GM10847 (cell line): Measurements from ENCODE around the gene PON3.

Source experiments
- POLR2A ChIP-seq: IDR thresholded peaks from 2 replicates; pipeline ENCODE4 v1.6.1; 2011; ENCODE audit not compliant: insufficient read length; ENCODE audit errors: extremely low read depth

Gene PON3

DNA sequence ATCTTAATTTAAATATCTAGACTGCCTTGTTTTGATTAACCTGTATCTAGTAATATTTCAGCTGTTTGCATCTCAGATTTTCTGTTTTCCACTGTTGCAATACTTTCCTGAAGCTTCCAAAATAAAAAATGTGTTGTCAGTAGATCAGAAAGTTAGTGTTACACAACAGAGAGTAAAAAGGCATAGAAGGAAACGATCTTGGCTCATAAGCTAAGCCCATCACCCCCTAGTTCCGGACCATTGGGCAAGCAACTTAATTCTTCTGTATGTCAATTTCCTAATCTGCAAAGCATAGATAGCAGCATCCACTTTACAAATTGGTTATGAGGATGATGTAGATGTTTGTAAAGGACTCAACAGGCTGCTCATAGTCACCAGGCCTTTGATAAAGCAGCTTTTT is 4.4 kb downstream of the PON3 start:
- no peak for TF ChIP-seq POLR2A

DNA sequence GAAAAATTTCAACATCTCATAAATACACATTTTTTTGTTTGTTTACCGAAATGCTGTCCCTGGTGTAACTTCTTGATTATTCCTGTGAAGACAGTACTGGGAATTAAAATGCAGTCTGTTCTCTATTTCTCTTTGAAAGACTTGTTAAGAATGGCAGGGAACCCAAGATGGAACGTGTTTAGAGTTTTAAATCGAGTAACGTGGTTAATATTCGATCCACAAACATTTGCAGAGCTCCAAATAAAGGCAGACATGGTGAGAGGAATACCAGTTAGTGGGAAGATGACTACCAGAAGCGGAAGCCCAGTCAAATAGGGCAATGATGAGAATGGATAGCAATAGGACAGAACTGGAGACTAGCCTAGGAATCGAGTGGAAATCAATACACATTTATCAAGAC is 6.7 kb downstream of the PON3 start:
- no peak for TF ChIP-seq POLR2A

DNA sequence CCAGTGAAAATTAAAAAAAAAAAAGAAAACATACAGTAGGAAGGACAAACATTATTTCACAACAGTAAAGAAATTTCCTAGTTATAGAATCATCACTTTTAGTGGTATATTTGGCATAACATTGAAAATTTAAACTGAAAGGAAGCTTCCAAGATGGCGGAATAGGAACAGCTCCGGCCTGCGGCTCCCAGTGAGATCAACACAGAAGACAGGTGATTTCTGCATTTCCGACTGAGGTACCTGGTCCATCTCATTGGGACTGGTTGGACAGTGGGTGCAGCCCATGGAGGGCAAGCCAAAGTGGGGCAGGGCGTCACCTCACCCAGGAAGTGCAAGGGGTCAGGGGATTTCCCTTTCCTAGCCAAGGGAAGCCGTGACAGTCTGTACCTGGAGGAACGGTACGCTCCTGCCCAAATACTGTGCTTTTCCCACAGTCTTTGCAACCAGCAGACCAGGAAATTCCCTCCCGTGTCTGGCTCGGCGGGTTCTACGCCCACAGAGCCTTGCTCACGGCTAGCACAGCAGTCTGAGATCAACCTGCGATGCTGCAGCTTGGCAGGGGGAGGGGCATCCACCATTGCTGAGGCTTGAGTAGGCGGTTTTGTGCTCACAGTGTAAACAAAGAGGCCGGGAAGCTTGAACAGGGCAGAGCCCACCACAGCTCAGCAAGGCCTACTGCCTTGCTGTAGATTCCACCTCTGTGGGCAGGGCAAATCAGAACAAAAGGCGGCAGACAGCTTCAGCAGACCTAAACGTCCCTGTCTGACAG is 19.4 kb downstream of the PON3 start:
- TF ChIP-seq POLR2A, result no peak

DNA sequence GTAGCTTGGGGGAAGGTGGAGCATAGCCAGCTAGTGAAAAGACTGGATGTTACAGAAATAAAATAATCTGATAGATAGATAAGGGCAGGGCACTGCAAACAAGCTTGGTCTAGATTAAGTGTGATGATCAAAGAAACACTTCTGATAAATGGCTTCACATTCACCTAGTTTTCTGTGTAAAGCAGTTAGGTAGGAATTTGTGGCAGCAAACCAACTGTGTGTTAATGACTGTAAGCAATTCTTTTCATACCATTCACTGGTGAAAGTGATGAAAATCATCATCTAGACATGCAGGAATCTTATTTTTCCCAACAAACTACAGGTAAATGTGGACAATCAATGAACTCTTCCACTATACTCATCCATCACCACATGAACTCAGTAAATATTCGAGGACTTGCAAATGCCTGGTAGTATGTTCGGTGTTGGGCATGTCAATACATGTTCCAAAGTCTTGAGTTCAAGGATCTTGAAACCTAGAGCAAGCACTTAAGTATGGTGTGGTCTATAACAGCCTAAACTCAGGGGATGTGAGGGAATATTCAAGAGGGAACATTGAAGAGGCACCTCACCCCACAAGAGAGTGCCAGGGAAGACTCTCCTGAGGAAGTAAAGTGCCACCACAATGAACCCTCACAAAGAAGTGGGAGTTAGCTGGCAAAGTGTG is 20.5 kb downstream of the PON3 start:
- no peak for TF ChIP-seq POLR2A

DNA sequence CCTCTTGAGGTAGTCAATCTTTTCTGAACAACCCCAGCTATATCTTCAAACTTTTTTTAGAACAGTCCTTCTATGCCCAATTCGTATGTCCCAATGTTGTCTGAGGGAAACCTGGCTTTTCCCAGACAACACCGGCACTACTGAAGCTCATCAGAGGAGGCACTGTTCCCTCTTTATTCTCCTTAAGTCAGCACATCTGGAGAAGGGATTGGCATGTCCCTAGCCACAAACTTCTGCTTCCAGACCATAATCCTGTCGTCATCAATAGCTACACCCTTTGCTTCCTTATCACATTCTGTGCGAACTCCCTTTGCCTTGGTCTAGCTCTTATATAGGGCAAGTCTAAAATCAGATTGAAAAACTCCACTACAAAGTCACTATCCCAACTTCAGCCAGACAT is 22.9 kb downstream of the PON3 start:
- no peak for TF ChIP-seq POLR2A

DNA sequence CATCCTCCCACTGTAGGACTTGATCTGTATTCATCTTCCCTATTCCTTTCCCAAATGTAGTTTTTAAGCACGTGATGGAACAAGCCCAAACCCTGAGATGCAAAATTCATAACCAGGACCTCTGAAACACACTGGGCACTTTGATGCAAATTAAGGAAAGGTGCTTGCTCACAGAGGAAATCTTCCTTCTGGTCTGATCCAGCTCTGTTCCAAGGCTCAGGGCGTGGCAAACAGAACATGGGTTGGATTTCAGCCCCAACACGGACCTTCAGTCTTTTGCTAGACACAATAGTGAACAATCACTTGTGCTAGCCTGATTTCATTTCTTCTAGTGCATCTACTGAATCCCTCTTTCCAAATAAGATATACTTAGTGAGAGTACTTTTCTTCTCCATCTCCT is 27.9 kb downstream of the PON3 start:
- no peak for TF ChIP-seq POLR2A

DNA sequence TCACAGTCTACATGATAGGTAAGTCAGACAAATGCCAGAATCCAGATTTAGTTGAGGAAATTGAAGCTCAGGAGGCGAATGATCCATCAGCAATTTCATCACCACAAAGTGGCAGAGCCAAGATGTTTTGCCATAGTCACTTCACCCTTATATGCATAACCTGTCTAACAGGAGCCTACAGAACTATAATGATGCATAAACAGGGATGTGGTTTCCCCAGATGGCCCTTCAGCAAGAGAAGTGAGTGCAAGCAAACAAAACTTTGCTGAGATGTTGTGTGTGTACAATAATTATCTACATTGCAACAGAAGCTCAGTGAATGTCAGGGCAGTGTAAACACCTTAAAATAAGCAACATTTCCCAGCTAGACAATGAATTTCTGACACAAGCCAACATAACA is 28.6 kb downstream of the PON3 start:
- no peak for TF ChIP-seq POLR2A

DNA sequence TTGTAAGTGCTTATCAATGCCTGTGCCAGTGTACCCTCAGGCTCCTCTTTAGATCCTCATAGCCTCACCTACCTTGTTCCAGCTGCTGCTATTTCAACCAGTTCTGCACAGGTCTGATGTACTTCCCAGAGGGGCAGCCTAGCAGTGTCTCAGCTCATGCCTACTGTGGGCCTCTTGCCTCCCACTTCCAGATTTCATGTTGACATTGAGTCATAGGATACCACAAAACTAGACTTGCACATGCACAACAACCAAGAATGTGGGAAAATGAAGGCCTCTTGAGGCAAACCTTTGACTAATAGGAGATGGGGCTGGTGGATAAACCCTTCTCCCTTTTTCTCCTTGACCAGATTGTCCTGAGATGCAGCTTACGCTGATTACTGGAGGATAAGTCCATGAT is 31.0 kb downstream of the PON3 start:
- TF ChIP-seq POLR2A, result no peak

DNA sequence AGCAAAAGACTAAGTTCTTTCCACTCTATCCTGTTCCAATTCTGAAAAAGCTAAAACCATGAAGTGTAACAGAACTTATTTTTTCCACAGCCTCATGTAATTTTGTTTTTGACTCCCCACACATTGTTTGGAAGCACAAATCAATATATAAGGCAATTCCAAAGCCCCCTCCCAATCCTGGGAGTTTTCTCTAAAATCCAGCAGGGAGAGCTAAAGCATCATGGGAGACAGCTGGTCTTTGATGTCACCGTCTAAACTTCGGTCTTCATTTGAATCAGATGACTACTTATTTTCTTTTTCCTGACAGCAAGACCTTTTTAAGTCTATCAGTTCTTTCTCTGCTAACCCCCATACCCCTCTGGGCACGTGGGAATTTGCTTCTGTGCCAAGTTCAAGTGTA is 38.6 kb downstream of the PON3 start:
- TF ChIP-seq POLR2A, result no peak

DNA sequence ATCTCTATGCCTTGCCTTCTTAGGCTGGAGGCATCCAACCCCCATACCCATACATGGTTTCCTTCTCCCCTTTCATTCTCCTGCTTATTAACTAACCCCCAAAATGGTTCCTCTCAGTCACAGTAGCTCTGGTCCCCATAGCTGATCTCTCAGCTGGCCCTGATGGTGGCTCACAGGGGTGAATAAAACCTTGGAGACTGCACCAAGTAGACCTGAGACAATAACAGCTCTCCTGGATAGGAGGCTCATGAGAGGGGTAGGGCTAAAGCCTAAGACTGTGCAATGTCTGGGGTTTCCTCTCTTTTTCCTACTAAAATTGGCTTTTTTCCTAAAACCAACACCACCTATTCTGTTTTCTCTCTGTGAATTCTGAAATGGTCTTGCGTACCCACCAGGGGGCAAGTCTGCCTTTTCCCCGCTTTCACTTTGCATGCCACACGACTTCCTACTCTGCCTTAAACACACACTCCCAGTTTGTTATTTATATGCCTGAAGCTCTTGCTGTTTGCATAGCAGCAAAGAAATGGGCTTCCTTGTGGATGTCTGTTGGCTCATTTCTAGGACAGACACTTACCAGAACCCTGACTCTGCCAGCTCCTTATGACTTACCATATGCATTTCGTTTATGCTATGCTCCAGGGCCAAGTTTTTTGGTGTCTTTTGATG is 53.4 kb downstream of the PON3 start:
- no peak for TF ChIP-seq POLR2A

DNA sequence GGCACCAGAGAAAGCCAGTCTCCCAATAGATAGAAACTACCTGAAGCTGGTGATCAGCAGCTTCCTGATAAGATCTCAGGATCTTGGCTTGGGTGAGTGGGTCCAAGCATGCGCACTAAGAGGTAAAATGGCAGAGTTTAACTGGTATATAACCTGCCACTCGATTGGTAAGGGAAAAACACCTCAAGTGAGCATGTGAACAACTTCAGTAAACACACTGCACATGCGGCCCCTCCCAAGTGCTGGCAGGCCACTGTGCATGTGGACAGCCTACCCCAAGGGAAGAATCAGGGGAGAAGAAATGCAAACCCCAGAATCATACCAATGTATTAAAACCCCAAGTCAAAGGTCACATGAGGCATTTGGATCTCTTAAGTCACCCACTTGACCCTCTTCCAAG is 54.1 kb downstream of the PON3 start:
- TF ChIP-seq POLR2A, result no peak

DNA sequence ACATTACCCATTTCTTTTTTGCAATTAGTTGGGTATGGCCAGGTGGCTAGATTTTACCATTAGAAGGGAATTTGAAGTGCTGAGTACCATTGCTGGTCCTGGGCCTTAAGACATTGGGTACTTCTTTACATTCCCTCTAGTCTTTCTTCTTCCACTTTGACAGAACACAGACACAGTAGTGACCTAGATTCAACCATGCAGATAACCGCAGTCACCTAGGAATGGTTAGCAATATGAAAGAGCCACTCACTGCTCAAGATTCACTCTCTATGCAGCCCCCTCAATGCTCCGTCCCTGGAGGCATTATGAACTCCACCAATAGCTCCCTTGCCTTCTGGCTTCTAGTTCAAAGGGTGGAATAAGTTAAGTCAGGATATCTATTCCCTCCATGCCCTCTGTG is 55.7 kb downstream of the PON3 start:
- TF ChIP-seq POLR2A, result no peak

DNA sequence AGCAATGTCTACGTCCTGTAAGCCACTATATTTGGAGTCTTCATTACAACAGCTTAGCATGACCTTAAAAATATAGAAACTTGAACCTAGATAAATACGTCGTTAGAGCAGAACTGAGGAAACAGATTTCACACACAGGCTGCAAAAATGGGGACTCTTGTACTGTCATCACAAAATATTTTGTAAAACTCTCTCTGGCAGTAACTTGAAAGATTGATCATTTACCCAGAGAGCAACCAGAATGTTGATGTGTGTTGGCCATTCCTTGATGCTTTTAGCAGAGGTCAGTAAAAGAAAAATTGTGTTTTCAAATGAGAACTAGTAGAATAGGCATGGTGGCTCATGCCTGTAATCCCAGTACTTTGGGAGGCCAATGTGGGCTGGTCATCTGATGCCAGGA is 57.3 kb downstream of the PON3 start:
- TF ChIP-seq POLR2A, result no peak

DNA sequence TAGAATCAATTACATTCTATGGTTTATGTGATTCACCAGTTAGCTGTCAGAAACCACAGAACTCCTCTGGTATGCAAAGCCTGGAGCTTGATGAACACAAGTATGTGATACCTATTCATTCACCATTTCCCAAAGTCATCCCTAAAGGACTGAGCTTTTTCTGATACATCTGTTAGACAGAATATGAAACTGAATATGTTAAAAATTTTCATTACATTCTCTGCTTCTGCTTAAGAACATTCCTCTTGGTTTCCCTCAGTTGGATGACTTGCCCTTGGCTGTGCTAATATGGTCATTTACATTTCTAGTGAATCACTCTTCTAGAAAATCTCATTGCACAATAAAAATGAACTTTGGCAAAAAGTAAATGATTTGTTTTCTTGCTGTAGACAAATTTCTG is 61.1 kb downstream of the PON3 start:
- no peak for TF ChIP-seq POLR2A

DNA sequence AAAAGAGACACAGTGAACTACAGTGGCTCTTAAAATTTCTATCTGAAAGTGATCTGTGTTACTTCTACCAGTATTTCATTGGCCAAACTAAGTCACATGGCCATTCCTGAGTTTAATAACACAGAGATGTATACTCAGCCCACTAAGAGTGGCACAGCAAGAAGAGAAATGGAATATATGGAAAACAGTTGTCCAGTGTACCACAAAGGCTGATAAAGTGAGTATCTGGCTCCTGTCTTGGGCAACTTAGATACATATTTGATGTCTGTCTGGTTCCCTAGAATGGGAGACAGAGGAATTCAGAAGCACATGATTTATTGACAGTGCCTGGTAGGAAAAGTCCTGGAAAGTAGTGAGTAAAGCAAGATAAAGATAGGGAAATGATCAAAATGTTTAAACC is 61.7 kb downstream of the PON3 start:
- no peak for TF ChIP-seq POLR2A

DNA sequence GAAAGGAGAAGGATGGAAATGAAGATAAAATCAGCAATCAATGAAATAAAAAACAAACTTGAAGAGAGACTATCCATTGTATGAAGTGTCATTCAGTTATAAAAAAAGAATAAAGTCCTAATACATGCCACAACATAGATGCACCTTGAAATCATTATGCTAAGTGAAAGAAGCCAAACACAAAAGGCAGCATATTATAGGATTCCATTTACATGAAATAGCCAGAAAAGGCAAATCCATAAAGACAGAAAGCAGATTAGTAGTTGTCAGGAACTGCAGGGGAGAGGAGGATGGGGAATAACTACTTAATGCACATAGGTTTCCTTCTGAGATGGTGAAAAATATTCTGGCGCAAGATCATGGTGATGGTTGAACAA is 65.2 kb downstream of the PON3 start:
- no peak for TF ChIP-seq POLR2A
